NCI-H128 (cell line): ENCODE data around the gene MZF1.

Experiments used
- DNase-seq: peaks from one replicate; lab custom pipeline; 2025; ENCODE audit not compliant: unreplicated experiment; lab: John Stamatoyannopoulos, UW

MZF1 gene

DNA sequence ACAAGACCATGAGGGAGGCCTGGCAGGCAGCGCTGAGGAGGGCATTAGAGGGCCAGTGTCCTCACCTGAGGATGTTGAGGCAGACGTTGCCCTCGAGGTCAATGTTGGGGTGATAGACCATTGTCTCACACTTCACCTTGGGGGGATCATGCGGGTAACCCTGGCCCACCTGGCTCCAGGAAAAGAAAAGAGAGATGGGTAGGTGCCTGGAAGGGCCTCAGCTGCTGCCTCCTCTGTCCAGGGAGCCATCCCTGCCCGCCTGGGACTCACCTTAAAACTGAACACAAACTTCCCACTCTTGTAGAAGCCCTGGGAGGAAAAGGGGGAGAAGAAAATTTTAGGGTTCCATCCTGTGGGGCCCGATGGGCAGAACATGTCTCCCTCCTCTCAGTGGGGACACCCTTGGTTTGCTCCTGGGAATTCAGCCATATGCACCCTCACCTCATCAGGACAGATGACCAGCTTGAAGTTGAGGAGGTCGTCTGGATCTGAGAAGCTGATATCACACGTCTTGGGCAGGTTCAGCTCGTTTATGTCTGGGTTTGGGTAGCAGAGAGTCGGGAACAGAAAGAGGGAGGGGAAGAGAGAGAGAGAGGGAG is 16.4 kb downstream of the MZF1 start:
- DNase-seq: no peak

DNA sequence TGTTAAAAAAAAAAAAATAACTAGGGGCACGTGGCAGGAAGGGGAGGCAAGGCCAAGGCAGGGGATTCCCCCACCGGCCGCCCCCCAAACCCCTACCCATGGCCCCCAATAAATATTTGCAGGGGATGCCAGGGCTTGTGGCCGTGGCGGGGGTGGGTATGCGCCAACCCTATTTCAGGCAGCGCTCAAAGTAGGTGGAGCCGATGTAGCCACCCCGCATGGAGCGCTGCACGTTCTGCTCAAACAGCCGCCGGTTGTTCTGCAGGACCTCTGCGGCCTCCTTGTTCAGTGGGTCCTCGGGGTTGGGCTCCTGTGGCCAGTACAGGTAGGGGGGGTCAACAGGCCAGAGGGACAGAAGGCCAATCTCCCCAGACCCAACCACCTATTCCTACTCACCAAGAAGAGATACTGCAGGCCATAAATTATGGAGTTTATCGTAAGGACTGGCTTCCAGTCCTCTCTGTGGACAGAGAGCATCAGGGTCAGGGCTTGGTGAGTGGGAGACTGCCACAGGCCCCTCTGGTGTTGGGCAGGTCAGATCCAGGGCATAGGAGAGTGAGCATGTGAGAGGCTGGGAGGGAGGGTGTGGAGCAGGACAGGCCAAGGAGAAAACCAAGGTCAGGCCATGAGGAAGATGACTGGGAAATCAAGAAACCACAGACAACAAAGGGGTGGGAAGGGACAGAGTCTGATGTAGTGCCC is 17.1 kb downstream of the MZF1 start:
- DNase-seq: no peak

DNA sequence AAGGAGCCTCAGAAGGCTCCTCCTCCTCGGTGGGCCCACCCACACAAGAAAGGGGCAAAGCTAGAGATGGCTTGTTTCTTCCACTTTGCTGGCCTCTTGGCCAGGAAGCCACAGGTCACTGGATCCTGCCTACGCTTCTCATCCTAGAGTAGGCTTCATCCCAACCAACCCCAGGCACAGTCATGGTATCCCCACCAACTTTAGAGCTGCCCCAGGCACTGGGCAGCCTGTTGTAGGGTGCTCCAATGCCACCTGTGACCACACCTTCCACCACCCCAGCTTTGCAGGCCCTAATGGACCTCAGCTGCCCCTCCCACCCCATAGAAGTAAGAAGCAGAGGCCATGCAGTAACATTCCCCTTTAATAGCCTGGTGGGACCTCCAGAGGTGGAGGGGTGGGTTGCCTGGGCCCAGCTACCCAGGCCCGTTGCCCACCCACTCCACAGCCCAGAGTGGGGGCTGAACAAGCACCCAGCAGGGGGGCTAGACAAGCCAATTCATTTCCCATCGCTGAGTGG is 17.7 kb downstream of the MZF1 start:
- no peak for DNase-seq

DNA sequence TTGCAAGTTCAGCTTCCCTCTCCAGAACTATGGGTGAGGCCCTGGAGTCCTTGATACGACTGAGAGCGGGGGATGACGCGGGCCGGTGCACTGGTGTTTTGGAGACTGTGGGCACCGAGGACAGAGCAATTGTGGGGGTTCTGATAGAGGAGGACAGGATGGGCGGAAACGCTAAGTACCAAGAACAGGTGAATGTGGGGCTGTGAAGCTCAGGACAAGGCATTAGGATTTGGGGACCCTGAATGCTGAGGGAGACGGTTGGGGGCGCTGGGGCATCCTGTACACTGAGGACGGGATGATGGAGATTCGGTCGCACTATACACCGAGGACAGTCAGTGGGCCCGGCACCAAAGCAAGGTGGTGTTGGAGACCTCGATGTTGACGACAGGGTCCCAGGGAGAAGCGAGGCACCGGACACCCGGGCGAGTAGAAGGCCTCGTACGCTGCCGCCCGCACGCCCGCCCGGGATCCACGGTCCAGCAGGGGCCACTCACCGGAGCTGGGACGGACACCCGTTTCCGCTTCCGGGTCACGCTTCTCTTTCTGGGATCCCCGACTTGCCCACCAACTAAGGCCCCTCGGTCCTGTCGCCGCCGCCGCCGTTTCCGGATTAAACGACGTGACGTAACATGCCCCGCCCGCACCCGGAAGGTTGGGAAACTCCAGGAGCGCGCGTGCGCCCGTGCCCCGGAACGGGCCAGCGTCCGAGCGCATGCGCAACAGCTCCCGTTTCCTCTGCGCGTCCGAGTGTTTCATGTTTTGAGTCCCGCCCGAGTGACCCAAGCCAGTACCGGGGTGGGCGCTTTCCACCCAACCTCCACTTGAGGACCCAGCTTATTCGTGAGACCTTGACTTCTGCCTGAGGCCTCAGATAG is 18.4 kb downstream of the MZF1 start, which contains the start of gene CHMP2A:
TSS of gene CHMP2A (minus strand) at position 612 of the 875 bp plus-strand sequence. CDS start 893 bp downstream, outside the sequence.
- DNase-seq: no peak

DNA sequence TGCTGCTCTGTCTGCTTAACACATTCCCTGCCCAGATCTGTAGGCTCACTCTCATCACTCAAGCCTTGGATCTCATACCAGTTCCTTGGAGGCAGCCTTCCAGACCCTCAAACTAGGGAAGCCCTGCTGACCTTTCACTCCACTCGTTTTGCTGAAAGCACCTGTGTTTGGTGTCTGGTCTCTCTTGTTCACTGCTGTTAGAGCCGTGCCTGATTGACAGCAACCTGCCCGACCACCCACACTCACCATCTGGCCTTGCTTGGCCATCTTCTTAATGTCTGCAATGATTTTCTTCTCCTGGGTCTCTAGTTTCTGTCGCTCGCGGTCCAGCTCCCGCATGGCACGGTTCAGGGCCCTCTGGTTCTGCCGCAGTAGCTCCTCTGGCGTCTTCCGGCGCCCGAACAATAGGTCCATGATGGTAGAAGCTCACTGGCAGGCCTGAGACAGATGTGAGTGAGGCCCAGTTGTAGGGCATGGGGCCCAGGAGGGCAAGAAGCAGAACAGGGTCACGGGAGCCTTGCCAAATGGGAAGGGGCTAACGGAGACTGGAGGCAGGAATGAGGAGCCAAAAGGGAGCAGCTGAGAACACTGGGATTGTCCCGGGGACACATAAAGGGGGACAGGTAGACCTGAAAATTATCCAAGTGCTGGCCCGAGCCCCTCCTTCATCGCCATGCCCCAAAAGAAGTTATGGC is 19.2 kb downstream of the MZF1 start:
- no peak for DNase-seq

DNA sequence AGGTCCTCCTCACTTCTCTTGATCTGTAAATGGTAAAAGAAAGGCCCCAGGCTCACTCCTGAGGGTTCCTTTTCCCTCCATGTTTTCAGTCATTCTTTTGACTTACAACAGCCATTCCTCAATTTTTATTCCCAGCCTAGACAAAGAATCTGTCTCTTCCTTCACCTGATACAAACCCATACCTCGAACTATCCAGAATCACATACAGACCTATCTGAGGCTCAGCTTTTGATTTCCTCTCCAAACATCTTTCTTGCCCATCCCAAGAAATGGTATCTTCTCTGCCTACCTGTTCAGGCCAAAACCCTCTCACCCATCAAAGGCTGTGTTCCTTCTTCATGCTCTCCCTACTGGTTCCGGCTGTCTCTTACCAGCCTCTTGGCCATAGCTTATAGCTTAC is 20.5 kb downstream of the MZF1 start:
- DNase-seq: no peak

DNA sequence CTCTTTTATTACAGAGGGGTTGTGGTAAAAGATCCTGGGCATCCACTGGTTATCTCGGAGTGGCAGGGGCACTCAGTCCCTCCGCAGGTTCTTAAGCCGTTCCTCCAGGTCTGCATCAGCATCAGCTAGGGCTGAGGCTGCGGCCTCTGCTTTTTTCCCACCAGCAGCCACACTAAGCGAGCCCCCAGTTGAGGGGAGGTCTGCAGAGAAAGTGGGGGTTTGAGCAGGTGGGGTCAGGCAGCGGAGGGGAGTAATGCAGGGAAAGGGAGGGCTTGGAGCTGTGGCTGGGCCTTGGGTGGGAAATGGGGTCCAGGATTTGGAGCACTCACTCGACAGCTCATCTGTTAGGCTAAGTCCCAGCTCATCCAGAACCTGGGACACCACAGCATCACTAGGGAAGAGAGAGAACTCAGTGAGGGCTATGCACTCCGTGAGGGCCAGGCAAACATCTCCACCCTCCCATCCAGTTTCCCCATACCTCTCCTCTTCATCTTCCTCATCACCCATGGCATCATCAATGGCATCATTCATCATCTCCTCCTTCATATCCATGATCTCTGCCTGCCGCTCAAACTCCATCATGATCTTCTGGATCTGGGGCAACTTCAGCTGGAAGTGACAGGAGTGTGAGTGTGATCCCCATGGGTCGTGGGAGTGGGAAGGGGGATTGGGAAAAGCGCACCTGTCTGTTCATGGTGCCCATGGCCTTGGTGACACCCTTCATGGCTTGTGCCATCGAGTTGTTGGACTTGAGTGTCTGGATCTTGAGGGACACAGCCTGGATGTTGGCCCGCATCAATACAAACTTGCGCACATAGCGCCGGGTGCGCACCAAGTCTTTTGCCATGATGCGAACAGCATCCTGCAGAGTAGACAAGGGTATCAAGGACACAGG is 21.3 kb downstream of the MZF1 start:
- DNase-seq: no peak

DNA sequence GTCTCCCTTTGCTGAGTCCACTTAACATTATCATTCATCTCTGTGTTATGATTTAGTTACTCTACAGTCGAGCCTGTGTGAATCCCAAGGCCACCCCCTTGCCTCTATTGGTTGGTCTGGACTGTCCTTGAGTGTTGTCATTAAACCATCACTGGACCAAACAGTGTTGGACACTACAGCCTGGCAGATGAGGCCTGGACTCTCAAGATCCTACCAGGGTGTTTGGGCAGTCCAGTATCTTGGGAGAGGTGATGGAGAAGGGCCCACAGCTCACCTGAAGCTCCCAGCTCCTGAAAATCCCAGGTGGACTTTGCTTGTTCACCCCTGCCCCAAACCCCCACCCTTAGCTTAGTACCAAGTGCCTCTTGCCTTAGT is 22.0 kb downstream of the MZF1 start:
- no peak for DNase-seq

DNA sequence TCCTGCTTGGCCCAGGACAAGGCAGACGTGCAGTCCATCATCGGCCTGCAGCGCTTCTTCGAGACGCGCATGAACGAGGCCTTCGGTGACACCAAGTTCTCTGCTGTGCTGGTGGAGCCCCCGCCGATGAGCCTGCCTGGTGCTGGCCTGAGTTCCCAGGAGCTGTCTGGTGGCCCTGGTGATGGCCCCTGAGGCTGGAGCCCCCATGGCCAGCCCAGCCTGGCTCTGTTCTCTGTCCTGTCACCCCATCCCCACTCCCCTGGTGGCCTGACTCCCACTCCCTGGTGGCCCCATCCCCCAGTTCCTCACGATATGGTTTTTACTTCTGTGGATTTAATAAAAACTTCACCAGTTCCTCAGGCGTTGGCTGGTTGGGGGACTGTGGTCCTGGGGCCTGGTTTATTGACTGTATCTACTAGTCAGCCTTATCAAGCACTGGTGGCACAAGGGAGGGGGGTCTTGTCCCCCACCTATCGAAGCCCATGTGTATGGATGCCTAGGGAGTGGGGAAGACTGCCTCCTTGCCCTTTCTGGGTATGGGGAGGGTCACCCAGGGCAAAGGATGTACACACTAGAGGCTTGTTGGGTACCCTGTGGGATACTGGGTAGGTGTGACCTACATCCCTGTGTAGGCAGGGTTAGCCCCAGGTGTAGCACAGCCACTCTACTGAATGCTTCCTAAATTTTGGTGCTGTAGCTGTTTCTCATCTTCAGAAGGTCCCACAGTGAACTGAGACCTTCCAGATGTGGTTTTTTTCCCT is 22.6 kb downstream of the MZF1 start:
- DNase-seq: no peak

DNA sequence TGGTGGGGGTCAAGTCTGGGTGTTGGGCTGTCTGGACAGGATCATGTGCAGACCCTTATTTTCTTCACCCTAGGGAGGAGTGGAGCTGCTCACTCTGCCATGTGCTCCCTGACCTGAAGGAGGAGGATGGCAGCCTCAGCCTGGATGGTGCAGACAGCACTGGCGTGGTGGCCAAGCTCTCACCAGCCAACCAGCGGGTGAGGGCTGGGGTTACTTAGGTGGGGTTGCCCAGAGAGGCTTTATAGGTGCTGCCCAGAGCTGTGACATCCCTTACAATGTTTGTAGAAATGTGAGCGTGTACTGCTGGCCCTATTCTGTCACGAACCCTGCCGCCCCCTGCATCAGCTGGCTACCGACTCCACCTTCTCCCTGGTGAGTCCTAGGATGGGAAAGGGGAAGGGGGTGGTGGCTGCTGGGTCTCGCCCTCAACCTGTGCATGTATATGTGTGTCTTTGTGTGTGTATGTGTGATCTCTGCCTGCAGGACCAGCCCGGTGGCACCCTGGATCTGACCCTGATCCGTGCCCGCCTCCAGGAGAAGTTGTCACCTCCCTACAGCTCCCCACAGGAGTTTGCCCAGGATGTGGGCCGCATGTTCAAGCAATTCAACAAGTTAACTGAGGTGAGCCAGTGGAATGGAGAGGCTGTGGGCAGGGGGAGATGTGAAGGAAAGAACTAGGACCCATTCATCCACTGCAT is 23.3 kb downstream of the MZF1 start:
- no peak for DNase-seq

DNA sequence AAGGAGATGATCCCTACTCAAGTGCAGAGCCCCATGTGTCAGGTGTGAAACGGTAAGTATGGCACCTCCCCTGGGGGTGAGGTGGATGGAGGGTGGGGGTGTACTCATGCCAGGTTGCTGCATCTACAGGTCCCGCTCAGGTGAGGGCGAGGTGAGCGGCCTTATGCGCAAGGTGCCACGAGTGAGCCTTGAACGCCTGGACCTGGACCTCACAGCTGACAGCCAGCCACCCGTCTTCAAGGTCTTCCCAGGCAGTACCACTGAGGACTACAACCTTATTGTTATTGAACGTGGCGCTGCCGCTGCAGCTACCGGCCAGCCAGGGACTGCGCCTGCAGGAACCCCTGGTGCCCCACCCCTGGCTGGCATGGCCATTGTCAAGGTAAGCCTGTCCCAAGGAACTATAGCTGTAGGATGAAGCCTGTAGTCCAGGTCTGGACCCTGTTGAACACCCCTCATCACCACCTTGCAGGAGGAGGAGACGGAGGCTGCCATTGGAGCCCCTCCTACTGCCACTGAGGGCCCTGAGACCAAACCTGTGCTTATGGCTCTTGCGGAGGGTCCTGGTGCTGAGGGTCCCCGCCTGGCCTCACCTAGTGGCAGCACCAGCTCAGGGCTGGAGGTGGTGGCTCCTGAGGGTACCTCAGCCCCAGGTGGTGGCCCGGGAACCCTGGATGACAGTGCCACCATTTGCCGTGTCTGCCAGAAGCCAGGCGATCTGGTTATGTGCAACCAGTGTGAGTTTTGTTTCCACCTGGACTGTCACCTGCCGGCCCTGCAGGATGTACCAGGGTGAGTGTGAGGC is 24.1 kb downstream of the MZF1 start:
- no peak for DNase-seq

DNA sequence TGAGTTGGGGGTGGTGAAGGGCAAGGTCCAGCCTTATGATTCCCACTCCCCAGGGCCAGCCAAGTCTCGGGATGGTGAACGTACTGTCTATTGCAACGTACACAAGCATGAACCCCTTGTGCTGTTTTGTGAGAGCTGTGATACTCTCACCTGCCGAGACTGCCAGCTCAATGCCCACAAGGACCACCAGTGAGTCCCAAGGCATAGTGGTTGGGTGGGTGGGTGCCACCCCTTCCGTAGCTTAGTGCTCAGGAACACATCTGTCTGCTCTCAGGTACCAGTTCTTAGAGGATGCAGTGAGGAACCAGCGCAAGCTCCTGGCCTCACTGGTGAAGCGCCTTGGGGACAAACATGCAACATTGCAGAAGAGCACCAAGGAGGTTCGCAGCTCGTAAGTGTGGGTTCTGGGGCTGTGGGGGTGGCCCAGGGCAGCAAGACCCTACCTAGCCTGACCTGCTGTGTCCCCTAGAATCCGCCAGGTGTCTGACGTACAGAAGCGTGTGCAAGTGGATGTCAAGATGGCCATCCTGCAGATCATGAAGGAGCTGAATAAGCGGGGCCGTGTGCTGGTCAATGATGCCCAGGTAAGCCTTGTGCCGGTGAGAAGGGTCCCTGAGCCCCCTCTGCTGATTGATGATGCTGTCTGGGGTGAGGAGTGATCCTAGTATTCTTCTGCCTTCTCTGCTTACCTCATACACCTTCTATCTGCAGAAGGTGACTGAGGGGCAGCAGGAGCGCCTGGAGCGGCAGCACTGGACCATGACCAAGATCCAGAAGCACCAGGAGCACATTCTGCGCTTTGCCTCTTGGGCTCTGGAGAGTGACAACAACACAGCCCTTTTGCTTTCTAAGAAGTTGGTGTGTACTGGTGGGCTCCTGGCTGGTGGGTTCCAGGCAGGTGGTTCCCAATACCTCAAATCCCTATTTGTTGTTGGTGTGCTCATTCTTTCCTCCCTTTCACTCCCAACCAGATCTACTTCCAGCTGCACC is 25.5 kb downstream of the MZF1 start:
- no peak for DNase-seq

DNA sequence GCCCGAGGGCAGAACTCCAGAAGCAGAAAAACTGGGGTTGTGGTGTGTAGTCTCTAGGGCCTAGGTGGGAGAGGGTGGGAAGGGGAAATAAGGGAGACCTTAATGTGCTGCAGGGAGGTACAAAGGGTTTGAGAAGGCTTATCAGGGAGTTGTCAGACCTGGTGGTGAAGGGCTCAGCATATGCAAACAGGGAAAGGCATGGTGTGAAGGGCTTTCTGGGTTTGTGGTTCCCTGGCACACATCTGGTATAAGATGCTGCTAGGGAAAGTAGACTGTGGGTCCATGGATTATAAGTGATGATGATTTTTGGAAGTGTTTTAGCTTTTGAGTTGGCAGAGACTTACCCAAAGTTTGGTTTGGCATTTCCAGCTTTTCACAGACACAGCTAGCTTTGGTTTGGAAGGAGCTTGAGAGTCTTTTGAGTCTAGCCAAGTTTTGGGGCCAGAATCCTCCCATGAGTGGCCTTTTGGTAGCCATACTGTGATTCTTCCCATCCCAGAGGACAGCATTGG is 27.1 kb downstream of the MZF1 start:
- no peak for DNase-seq

DNA sequence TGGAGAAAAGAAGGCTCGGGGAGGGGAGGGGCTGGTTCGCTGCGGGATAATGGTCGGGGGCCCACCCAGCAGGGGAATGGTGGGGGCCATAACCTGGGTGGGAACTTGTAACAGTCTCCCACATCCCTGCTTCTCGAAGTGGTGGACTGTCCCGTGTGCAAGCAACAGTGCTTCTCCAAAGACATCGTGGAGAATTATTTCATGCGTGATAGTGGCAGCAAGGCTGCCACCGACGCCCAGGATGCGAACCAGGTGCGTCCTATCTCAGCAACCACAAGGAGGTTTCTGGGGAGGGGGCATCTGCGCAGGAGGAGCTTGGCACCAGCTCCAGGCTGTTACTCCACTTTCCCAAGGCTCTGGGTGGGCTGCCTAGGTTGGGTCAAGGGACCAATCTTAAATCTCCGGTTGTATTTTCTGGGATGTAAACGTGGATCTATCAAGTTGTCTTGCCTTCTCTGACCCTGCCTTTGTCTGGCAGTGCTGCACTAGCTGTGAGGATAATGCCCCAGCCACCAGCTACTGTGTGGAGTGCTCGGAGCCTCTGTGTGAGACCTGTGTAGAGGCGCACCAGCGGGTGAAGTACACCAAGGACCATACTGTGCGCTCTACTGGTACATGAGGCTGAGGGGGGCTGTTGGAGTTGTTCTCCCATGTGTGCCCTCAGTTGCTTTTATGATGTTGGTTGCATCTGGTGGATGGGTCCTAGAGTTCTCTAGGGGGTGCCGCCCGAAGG is 27.7 kb downstream of the MZF1 start:
- DNase-seq: no peak

DNA sequence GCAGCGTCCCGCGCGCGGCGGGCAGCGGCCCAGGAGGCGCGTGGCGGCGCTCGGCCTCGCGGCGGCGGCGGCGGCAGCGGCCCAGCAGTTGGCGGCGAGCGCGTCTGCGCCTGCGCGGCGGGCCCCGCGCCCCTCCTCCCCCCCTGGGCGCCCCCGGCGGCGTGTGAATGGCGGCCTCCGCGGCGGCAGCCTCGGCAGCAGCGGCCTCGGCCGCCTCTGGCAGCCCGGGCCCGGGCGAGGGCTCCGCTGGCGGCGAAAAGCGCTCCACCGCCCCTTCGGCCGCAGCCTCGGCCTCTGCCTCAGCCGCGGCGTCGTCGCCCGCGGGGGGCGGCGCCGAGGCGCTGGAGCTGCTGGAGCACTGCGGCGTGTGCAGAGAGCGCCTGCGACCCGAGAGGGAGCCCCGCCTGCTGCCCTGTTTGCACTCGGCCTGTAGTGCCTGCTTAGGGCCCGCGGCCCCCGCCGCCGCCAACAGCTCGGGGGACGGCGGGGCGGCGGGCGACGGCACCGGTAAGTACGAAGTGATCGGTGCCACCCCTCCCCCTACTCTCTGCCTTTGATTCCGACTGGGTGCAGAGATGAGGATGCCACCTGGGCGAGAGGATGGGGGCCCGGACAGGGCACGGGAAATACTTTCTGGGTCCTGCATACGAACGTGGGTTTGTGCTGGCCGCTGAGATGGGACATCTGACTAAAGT is 28.4 kb downstream of the MZF1 start:
- DNase-seq: no peak
